Progenitor cell of endocrine pancreas (in vitro differentiated cells): ENCODE data around the gene NEU4. TPM values are rescaled to one million over a fixed set of nuclear protein-coding genes. Genes with fewer than 3 reads are reported as not detected.
"Not testable (repeated sequence)": the region's sequence is repeated elsewhere in the genome, so short reads cannot be mapped to it uniquely, and the experiment has no call there.

Source experiments
- DNase-seq: peaks from one replicate; pipeline ENCODE4 v3.0.0; 2021; ENCODE audit warnings: low spot score; ENCODE audit not compliant: unreplicated experiment
- H3K27ac Mint-ChIP-seq: 2 replicates; pipeline ENCODE4 v1.8.0; 2021; ENCODE audit warnings: mild to moderate bottlenecking, moderate library complexity, mixed read lengths
- H3K27me3 Mint-ChIP-seq: 2 replicates; pipeline ENCODE4 v1.8.0; 2021; ENCODE audit warnings: mixed read lengths
- H3K36me3 Mint-ChIP-seq: 2 replicates; pipeline ENCODE4 v1.8.0; 2022; ENCODE audit warnings: mixed read lengths; ENCODE audit not compliant: insufficient read depth
- H3K4me1 Mint-ChIP-seq: 2 replicates; pipeline ENCODE4 v1.8.0; 2021; ENCODE audit warnings: low read depth, mixed read lengths
- H3K4me3 Mint-ChIP-seq: 2 replicates; pipeline ENCODE4 v1.8.0; 2021; ENCODE audit warnings: low read depth, mild to moderate bottlenecking, moderate library complexity, mixed read lengths
- H3K9me3 Mint-ChIP-seq: 2 replicates; pipeline ENCODE4 v1.8.0; 2021; ENCODE audit warnings: low read depth, mixed read lengths
- CTCF ChIP-seq: fragments of 200-600 bp; sonication (generic); IDR thresholded peaks from one replicate; pipeline ENCODE4 v1.5.0; 2021; ENCODE audit warnings: antibody characterized with exemption, mild to moderate bottlenecking; ENCODE audit not compliant: unreplicated experiment
- long read RNA-seq: library from polyadenylated mRNA; unstranded; transcript quantifications from one replicate; pipeline ENCODE4 v2.0.0, GENCODE V29; 2020
- total RNA-seq: library from RNA; stranded (reverse); gene quantifications from 2 replicates; pipeline ENCODE4 v1.2.1, GENCODE V29; 2021

NEU4 gene
- 1.3 and 1.4 TPM in 2 replicates for total RNA-seq
- long read RNA-seq: 0 reads

DNA sequence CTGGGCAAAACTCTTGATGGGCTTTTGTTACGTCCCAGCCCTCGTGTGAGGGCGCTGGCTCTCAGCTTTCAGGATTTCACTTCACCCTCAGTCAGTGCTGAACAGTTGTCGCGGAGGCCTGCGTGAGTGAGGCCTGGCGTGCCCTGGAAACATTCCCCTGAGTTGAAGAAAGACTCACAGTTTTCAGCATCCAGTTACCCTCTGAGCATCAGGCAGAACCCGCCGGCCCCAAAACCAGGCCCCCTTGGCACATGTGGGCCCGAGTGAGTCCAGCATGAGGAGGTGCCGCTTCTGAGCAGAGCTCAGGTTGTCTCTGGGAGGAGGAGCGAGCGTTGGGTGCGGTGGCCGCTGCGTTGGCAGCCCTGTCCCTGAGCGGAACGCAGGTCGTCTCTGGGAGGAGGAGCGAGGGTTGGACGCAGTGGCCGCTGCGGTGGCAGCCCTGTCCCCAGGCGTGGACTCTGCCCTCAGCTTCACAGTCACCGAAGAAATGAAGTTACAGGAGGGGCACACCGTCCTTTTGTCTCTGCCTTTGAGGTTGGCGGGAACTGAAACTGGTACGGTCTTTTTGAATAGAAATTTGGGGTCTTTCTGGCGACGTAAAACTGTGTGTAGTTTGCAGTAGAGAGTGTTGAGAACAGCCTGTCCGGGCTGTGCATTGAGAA is at the start of gene NEU4:
Gene NEU4 (plus strand): TSS at position 473 of the 662 bp plus-strand sequence. CDS start 5,292 bp downstream, outside the sequence.
- Mint-ChIP-seq H3K27me3 (peaks cover 6% of the 10 kb centered on the region), H3K36me3 (no peaks in the 10 kb centered on the region), H3K9me3 (no peaks in the 10 kb centered on the region), H3K27ac (peak within 1 kb of the TSS; percentile 84), H3K4me1 (peaks cover 11% of the 10 kb centered on the region), H3K4me3 (no peak within 1 kb of the TSS)
- no peak for DNase-seq
- no peak for TF ChIP-seq CTCF

DNA sequence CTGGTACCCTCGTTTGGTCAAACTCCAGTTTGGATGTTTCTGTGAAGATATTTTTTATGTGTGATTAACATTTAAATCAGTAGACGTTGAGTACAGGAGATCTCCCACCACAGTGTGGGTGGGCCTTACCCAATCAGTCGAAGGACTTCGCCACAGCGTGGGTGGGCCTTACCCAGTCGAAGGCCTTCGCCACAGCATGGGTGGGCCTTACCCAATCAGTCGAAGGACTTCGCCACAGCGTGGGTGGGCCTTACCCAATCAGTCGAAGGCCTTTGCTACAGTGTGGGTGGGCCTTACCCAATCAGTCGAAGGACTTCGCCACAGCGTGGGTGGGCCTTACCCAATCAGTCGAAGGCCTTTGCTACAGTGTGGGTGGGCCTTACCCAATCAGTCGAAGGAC is 49.1 kb upstream of the NEU4 start:
- peaks cover 18% of the 10 kb centered on the region for H3K36me3 Mint-ChIP-seq
- not testable (repeated sequence) for H3K4me1 Mint-ChIP-seq, H3K9me3 Mint-ChIP-seq, H3K27me3 Mint-ChIP-seq, DNase-seq, H3K4me3 Mint-ChIP-seq
- H3K27ac Mint-ChIP-seq: peak overlapping the region; percentile 58

DNA sequence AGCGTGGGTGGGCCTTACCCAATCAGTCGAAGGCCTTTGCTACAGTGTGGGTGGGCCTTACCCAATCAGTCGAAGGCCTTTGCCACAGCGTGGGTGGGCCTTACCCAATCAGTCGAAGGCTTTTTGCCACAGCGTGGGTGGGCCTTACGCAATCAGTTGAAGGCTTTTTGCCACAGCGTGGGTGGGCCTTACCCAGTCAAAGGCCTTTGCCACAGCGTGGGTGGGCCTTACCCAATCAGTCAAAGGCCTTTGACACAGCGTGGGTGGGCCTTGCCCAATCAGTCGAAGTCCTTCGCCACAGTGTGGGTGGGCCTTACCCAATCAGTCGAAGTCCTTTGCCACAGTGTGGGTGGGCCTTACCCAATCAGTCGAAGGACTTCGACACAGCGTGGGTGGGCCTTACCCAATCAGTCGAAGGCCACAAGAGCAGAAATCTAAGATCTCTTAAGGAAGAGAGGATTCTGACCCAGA is 48.7 kb upstream of the NEU4 start:
- peaks cover 4% of the 10 kb centered on the region for H3K4me1 Mint-ChIP-seq
- H3K36me3 Mint-ChIP-seq: peaks cover 18% of the 10 kb centered on the region
- no peak for TF ChIP-seq CTCF
- no peak overlapping the region for H3K27ac Mint-ChIP-seq
- peaks cover 4% of the 10 kb centered on the region for H3K9me3 Mint-ChIP-seq
- H3K27me3 Mint-ChIP-seq: no peaks in the 10 kb centered on the region
- no peak overlapping the region for H3K4me3 Mint-ChIP-seq
- no peak for DNase-seq

DNA sequence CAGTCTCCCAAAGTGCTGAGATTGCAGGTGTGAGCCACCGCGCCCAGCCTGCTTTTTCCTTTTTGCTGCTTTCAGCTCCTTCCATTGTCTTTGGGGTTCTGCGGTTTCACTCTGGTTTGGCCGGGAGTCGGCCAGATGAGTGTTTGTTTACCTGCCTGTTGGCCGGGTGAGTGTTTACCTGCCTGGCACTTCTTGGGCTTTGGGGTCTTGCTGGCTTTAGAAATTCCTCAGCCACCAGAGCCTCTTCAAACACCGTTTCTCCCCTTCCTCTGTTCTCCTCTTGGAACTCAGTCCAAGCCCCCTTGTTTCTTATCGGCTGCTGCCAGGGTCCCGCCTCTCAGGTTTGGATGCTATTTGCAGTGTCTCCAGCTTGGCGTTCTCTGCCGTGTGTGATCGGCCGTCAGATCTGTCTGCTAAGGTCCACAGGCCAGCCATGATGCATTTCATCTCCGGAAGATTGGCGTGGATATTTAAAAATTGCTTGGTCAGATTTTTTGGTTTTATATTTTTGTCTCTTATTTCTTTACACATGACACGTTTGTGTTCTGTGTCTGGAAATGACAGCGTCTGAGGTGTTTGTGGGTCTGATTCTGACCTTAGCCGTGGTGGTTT is 46.6 kb upstream of the NEU4 start:
- H3K4me3 Mint-ChIP-seq: no peak overlapping the region
- H3K27ac Mint-ChIP-seq: no peak overlapping the region
- peaks cover 4% of the 10 kb centered on the region for H3K9me3 Mint-ChIP-seq
- no peak for DNase-seq
- no peak for TF ChIP-seq CTCF
- no peaks in the 10 kb centered on the region for H3K27me3 Mint-ChIP-seq
- H3K4me1 Mint-ChIP-seq: peaks cover 4% of the 10 kb centered on the region
- H3K36me3 Mint-ChIP-seq: peaks cover 18% of the 10 kb centered on the region

DNA sequence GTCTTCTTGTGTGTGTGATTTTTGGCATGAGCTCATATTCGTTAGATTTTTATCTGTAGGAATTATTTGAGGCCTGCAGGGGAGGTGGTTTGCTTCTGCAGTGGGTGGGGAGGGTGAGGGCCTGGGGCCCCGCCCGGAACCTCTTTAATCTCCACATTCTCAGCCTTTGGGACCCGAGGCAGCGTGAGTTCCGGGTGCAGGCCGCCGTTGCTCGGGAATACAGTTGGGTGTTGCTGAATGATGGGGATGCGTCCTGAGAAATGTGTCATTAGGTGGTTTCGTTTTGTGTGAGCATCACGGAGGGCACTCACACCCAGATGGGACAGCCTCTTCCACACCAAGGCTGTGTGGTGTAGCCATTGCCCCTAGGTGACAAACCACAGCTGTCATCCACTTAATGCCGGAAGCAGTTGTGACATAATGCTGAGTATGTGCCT is 46.0 kb upstream of the NEU4 start:
- Mint-ChIP-seq H3K9me3 (peaks cover 4% of the 10 kb centered on the region), H3K27ac (no peak overlapping the region), H3K4me3 (no peak overlapping the region), H3K36me3 (peaks cover 17% of the 10 kb centered on the region), H3K4me1 (peaks cover 4% of the 10 kb centered on the region), H3K27me3 (no peaks in the 10 kb centered on the region)
- no peak for TF ChIP-seq CTCF
- DNase-seq: no peak
